KMS-11 (cell line): ENCODE data around the gene HTRA1.

Source experiments
- H2AFZ ChIP-seq: fragments of 200-600 bp; sonication (generic); 2 replicates; pipeline ENCODE4 v1.6.1; 2016; ENCODE audit warnings: antibody characterized with exemption, mixed run types, low read depth
- H3K27ac ChIP-seq: fragments of 200-600 bp; sonication (generic); 2 replicates; pipeline ENCODE4 v1.6.1; 2016; ENCODE audit warnings: mild to moderate bottlenecking, mixed run types
- H3K27me3 ChIP-seq: fragments of 200-600 bp; sonication (generic); 2 replicates; pipeline ENCODE4 v1.6.1; 2017; ENCODE audit warnings: mild to moderate bottlenecking, low read depth, mixed run types, moderate library complexity; ENCODE audit not compliant: insufficient read depth
- H3K36me3 ChIP-seq: fragments of 200-600 bp; sonication (generic); 2 replicates; pipeline ENCODE4 v1.6.1; 2017; ENCODE audit warnings: mild to moderate bottlenecking, mixed run types; ENCODE audit not compliant: insufficient read depth
- H3K4me1 ChIP-seq: fragments of 200-600 bp; sonication (generic); 2 replicates; pipeline ENCODE4 v1.6.1; 2016; ENCODE audit warnings: mild to moderate bottlenecking, low read depth, mixed run types; ENCODE audit not compliant: poor library complexity, severe bottlenecking
- H3K4me2 ChIP-seq: fragments of 200-600 bp; sonication (generic); 2 replicates; pipeline ENCODE4 v1.7.0; 2016; ENCODE audit warnings: mild to moderate bottlenecking, mixed run types
- H3K4me3 ChIP-seq: fragments of 200-600 bp; sonication (generic); IDR thresholded peaks from 2 replicates; pipeline ENCODE4 v1.6.1; 2017; ENCODE audit warnings: low read depth, low read length, mixed read lengths; ENCODE audit not compliant: insufficient read depth
- H3K79me2 ChIP-seq: fragments of 200-600 bp; sonication (generic); 2 replicates; pipeline ENCODE4 v1.6.1; 2016; ENCODE audit warnings: low read depth, mixed run types; ENCODE audit not compliant: insufficient read depth
- H3K9ac ChIP-seq: fragments of 200-600 bp; sonication (generic); 2 replicates; pipeline ENCODE4 v1.6.1; 2016; ENCODE audit warnings: mild to moderate bottlenecking, mixed run types
- H4K20me1 ChIP-seq: fragments of 200-600 bp; sonication (generic); 2 replicates; pipeline ENCODE4 v1.6.1; 2016; ENCODE audit warnings: mild to moderate bottlenecking, mixed run types; ENCODE audit not compliant: insufficient read depth
- TF ChIP-seq, protein P1 (sequence below): fragments of 200-600 bp; sonication (generic); conservative IDR thresholded peaks from 2 replicates; pipeline ENCODE4 v1.6.1; 2017; ENCODE audit warnings: low read depth, mild to moderate bottlenecking, antibody characterized with exemption, low read length, moderate library complexity, mixed read lengths

The HTRA1 gene

DNA sequence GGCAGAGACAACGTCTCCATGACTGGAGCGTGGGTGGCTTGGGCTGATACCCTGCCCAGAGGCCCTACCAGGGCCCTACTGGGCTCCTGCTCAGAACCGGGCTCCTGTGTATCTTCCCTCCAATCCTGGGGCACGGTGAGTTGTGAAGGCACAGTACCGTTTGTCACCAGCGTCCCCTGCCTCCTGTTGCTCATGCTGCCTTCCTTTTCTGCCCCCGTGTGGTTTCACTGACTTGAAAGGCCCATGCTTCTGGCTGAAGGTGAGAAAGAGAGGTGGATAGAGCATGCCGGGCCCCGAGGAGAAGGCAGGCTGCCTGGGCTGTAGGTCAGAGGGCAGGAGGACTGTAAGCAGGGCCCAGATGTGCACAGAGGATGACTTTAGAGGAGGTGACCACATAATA, 90.1 kb downstream of the HTRA1 start:
- TF ChIP-seq, protein P1, sequence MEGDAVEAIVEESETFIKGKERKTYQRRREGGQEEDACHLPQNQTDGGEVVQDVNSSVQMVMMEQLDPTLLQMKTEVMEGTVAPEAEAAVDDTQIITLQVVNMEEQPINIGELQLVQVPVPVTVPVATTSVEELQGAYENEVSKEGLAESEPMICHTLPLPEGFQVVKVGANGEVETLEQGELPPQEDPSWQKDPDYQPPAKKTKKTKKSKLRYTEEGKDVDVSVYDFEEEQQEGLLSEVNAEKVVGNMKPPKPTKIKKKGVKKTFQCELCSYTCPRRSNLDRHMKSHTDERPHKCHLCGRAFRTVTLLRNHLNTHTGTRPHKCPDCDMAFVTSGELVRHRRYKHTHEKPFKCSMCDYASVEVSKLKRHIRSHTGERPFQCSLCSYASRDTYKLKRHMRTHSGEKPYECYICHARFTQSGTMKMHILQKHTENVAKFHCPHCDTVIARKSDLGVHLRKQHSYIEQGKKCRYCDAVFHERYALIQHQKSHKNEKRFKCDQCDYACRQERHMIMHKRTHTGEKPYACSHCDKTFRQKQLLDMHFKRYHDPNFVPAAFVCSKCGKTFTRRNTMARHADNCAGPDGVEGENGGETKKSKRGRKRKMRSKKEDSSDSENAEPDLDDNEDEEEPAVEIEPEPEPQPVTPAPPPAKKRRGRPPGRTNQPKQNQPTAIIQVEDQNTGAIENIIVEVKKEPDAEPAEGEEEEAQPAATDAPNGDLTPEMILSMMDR: no peak
- H3K4me3 ChIP-seq: no peak overlapping the region
- H3K27me3 ChIP-seq: no peaks in the 10 kb centered on the region
- no peaks in the 10 kb centered on the region for H3K4me1 ChIP-seq
- no peak overlapping the region for H3K9ac ChIP-seq
- no peaks in the 10 kb centered on the region for H3K79me2 ChIP-seq
- H3K4me2 ChIP-seq: no peak overlapping the region
- H2AFZ ChIP-seq: no peak overlapping the region
- H3K36me3 ChIP-seq: no peaks in the 10 kb centered on the region
- H4K20me1 ChIP-seq: no peaks in the 10 kb centered on the region
- H3K27ac ChIP-seq: no peak overlapping the region

- H3K36me3 ChIP-seq: no peaks in the 10 kb centered on the region
- no peaks in the 10 kb centered on the region for H3K79me2 ChIP-seq
- H3K4me1 ChIP-seq: no peaks in the 10 kb centered on the region
- H3K4me3 ChIP-seq: no peak overlapping the region
- no peak overlapping the region for H3K4me2 ChIP-seq
- no peak overlapping the region for H3K27ac ChIP-seq
- no peak overlapping the region for H2AFZ ChIP-seq
- no peaks in the 10 kb centered on the region for H3K27me3 ChIP-seq
- H4K20me1 ChIP-seq: no peaks in the 10 kb centered on the region
- TF ChIP-seq, protein P1: no peak
- H3K9ac ChIP-seq: no peak overlapping the region
Measured at GRCh38 chr10:122553341-122553740, 92.0 kb downstream of the HTRA1 start.

GRCh38 chr10:122554131-122555036, 93.0 kb downstream of the HTRA1 start:
- Histone ChIP-seq H3K27ac (no peak overlapping the region), H3K9ac (no peak overlapping the region), H2AFZ (no peak overlapping the region), H3K4me2 (no peak overlapping the region), H3K27me3 (no peaks in the 10 kb centered on the region), H4K20me1 (no peaks in the 10 kb centered on the region), H3K36me3 (no peaks in the 10 kb centered on the region), H3K4me1 (no peaks in the 10 kb centered on the region), H3K4me3 (no peak overlapping the region), H3K79me2 (no peaks in the 10 kb centered on the region)
- TF ChIP-seq, protein P1: no peak

DNA sequence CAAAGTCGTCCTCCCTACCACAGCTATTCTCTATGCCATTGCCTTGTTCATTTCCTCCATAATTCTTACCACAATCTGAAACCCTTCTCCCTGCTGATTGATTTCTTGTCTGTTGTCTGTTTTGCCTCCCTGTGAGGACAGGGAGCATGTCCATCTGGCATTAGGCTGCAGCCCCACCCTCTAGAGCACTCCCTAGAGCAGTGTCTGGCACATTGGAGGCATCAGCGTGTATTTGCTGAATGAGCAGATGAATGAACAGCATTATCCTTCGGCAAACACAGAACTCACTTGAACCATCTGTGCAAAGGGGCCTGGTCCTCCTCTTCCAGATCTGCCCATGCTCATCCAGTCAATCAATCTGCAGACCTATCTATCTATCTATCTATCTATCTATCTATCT, 94.1 kb downstream of the HTRA1 start:
- H3K27me3 ChIP-seq: no peaks in the 10 kb centered on the region
- H3K36me3 ChIP-seq: no peaks in the 10 kb centered on the region
- no peak overlapping the region for H3K4me2 ChIP-seq
- H2AFZ ChIP-seq: no peak overlapping the region
- H3K4me1 ChIP-seq: no peaks in the 10 kb centered on the region
- TF ChIP-seq, protein P1: no peak
- H4K20me1 ChIP-seq: no peaks in the 10 kb centered on the region
- no peaks in the 10 kb centered on the region for H3K79me2 ChIP-seq
- H3K4me3 ChIP-seq: no peak overlapping the region
- no peak overlapping the region for H3K27ac ChIP-seq
- H3K9ac ChIP-seq: no peak overlapping the region
